Femur (tissue), 1 donor: Measurements from ENCODE around the gene DCPS.
"Not testable (repeated sequence)": the region's sequence is repeated elsewhere in the genome, so short reads cannot be mapped to it uniquely, and the experiment has no call there.

Source experiments
- DNase-seq: peaks from one replicate; pipeline ENCODE4 v3.0.0-alpha.2; 2017

DCPS gene

DNA sequence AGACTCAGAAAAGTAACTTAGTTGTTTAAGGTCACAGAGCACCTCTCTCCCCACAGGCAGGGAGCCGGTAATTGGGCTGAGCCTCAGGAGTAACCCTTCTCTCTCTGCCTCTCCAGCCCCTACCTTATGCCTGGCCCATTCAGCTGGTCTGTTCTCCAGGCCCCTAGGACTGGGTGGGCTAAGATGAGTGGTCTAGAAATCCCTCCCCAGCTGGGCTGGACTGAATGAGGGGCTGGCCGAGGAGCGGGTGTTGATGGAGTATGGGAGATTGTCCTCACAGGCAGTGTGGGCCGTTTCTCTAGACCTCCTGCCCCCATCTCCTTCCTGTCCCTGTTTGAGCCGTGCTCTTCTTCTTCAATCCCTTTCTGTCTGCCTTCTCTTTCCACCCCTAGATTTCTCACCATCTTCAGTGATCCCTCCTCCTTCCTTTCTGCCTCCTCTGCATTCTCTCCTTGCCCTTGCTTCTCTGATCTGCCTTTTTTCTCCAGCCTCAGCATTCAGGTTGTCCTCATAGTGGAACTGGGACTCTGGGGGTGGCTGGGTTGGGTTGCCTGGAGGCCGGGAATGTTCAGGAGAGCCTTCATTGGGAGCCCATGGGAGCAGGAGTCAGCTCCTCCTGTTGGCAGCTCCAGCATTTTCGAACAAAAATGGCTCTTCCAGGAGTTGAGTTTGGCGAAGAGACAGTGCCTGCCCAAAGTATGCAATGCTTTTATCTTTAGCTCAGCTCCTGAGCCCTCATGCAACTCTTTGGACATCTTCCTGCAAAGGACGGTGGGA, 59.2 kb downstream of the DCPS start:
- DNase-seq, result no peak

DNA sequence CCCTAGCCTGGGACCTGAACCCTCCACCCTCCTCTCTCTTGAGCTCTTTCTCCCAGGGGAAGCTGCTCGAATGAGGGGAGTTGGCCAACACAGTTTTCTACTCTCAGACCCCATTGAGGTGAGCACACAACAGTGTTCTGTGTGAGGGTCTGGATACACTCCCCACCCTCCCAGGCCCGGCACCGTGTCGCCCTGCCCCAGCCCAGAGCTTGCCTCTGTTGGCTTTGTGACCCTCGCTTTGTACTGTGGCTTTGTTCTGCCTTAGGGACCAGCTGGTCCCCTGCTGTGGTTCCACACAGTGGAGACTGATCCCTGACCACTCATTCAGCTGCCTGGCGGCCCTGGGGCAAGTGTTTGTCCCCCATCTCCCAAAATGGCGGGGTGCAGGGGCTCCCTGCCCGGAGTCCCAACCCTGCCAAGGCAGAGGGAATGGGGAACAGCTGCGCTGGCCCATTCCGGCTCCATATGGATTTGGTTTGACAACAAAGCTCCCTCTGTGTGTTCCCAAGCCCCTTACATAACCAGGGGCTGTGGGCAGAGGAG, 59.9 kb downstream of the DCPS start:
- no peak for DNase-seq

DNA sequence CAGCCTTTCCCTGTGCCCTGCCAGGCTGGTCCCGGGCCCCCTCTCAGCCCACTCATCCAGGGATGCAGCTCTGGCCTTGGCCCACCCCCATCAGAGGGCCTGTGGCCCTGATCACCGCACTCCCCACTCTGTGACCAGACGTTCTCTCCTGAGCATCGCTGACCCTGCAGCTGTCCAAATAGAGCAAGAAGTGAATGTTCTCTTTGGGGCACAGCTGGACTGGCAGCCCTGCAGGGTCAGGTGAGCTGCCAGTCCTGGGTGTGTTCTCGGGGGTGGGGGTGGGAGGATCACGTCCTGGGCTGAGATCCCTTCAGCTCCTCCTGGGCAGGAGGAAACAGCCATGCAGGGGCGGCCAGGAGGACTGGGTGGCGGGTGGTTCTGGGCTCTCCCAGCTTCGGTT, 60.9 kb downstream of the DCPS start:
- not testable (repeated sequence) for DNase-seq

DNA sequence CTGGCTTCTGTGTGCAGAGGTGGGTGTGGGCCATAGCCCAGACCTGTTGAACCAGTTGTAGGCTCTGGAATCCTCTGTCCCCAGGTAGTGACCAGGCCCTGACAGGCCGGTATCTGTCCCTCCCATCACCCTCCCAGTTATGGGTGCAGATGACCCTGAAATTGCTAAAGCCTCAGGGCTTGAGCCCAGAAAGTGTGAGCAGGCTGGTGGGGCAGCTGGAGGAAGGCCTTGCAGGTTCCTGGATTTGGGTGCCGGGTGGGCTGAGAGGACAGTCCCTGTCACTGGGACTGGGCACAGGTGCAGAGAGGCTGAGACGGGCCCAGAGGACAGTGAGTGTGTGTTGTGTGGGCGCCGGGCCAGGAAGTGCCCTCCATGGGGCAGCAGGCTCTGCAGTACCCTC, 61.6 kb downstream of the DCPS start:
- DNase-seq, result not testable (repeated sequence)

DNA sequence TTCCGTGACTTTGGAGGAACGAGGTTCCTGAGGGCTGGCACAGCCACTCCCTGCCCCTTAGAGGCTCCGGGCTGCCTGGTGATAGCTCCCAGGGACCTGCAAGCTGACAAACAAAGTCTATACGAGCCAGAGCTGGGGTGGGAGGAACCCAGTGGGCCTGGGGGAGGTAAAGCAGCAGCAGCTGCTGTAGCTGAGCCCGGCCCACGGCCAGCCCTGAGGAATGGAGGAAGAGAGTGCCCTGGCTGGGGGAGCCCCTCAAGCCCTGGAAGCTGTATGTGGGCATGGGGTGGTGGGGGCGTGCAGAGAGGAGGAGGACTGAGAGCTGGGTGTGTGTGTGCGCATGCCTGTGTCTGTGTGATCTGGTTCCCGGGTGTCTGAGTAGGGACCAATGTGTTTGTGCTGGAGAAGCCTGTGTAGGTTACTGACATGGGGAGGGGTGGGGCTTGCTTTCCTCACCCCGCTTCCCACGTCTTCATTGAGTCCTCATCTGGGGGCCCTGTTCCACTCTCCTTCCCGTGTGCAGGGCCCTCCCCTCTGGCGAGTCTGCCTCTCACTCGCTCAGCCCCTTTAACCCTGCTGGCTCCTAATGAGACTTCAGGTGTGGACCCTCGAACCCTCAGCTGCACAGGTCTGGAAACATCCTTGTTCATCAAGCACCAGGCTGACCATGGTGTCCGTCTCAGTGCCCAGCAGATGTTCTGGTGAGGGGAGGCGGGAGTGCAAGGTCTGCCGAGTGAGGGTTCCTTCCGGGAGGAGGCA, 62.4 kb downstream of the DCPS start:
- DNase-seq, result no peak

DNA sequence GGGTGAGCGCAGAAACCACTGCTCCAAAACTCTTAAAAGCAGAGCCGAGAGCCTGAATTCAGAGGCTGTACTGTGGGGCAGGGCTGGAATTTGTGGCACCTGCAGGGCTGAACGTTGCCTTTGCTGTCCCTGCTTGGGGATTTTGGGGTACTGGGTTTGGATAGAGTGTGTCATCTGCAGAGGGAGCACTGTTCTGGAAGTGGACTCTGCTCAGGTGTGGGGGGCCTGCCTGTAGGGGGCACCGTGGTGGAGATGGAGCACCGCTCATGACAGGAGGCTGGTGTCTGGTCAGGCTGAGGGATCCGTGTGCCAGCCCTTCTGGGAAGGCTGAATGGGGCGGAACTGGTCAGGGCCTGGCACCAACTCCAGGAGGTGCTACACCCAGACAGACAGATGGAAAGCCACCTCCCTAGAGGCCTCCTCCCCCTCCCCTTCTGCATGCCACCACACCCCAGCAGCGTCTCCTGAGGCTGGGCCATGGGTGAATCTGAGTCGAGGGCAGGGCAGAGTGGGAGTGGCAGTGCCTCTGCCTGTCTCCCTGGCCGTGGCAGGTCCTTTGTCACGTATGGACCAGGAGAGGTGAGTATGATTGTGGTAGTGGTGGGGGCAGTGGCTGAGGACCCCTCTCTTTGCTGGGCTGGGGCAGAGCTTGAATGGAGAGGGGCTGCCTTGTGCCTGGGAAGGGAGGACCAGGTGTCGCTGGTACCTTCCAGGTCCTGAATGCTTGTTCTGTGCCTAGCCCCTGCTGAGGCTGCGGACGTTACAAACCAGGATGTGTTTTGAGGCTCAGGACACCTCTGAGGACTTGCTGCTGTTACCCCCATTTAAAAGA, 63.2 kb downstream of the DCPS start:
- DNase-seq, result not testable (repeated sequence)

DNA sequence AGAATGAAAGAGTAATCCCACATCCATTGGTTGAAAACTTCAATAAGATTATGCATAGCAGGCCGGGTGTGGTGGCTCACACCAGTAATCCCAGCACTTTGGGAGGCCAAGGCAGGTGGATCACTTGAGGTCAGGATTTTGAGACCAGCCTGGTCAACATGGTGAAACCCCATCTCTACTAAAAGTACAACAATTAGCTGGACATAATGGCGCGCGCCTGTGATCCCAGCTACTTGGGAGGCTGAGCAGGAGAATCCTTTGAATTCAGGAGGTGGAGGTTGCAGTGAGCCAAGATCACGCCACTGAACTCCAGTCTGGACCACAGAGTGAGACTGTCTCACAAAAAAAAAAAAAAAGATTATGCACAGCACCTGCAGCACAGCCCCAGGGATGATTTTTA, 63.9 kb downstream of the DCPS start:
- DNase-seq, result not testable (repeated sequence)

DNA sequence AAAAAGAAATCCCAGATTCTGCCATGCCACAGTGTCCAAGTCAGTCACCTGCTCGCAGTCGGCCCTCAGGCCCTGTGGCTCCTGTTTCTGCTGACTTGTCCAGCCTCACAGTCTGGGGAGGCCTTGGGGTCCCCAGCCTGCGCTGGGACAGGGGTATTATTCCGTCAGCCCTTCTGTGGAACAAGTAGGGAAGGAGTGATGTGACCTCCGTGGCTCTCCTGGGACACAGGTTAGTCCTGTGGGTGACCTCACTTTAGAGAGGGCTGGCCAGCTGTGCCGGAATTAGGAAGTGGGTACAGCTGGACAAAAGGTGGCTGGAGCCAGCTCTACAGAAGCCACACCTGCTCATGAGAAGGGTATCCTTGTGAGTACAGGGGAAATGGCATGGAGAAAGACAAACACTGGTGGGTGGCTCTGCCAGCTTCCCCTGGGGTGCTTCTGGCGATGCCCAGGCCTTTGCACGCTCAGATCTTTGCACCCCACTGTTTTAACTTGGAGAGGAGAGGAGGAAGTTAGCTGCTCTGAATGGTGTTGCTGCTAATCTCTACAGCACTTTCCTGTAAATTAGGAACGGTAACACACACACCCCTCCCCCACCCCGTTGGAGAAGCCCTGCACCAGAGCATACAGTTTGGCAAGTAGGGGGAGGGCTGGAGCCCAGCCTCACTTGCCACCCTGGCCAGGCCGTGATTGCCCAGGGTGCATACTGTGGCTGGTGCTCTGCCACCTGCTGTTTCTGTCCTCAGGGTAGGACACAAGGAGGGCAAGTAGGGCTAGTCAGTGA, 64.7 kb downstream of the DCPS start:
- DNase-seq, result not testable (repeated sequence)

DNA sequence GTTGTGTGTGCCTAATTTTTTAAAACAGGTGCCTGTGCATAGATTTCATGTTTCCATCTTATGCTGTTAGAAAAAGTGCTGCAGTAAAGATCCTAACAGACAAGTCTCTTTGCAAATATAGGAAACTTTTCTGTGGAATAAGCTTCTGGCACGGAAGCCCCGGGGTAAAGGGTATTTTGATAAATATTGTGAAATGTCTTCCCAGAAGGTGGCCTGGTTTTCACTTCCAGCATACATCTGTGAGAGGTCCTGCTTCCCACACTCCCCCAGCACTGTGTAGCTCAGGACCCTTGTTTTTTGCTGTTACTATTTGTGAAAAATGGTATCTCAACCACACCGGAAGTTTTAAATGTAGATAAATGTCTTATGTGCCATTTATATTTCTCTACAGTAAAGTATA, 66.2 kb downstream of the DCPS start:
- no peak for DNase-seq

DNA sequence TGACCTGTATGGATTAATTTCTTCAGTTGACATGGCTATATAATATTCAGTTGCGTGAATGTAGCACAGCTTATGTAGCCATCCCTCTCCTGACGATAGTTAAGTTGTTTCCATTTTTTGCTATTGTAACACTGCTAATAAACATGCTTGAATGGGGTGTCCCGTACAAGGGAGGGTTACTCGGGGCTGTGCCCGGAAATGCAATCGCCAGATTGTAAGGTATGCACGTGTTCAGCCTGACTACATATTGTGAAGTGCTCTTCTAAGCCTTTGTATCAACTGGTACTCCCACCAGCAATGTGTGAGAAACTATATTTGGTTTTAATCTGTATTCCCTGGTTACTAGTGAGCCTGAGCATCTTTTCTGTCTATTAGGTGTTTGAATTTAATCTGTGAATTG, 67.7 kb downstream of the DCPS start:
- no peak for DNase-seq

DNA sequence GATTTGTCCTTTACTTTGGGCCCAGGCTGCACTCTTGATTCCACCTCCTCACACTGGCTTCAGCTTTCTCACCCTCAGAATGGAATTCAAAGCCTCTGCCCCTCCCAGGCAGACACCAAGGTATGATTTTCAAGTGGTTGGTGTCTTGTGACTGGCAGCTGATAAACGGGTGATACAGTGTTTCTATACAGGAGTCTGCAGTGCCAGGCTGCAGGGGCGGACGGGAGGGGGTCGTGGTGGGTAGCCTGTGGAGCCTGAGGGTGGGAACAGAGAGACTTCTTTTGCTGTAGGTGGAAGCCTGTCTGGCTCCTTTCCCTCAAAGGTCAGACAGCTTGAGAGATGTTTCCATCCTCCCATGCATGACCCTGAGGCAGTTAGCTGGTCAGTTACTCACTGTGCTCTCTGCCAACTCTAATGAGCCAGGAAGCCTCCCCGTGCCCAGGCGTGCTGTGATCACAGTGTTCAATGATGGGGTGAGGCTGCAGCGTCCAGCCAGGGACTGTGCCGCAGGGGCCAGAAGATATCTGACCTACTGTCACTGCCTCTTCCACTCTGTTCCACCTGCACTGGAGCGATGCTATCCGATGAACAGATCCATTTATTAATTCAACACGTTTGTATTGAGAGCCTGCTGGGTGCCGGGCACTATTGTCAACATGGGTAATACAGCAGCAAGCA, 69.7 kb downstream of the DCPS start:
- DNase-seq, result not testable (repeated sequence)

DNA sequence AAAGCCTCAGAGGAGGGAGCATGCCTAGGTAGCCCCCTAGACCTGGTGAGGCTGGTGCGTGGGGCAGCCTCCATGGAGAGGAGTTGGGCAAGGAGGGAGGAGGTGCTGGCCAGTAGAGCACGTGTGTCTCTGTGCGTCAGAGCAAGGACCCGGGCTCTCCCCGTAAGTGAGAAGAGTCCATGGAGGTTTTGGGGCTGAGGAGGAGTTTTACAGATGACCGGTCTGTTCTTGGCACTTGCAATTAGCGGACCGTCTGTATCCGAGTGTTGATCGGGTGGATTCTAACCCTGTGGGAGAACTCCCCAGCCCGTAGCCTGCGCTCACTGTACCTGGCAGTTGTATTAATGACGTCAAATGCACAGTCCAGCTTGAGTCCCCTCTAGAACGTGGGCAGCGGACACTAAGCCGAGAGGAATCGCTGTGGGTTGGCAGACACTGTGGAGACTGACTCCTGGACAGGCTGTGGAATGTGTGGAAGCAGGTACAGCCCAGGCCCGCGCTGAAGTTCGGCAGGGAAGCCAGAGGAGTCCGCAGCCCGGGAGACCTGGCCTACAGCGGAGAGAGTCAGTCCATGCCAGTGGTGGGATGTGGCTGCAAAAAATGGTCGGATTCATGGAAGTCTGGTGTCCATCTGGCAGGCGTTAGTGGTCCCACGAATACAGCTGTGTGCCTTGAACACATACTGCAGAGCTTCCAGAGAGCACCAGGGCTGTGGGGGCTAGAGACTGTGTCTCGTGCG, 70.9 kb downstream of the DCPS start:
- DNase-seq, result not testable (repeated sequence)

DNA sequence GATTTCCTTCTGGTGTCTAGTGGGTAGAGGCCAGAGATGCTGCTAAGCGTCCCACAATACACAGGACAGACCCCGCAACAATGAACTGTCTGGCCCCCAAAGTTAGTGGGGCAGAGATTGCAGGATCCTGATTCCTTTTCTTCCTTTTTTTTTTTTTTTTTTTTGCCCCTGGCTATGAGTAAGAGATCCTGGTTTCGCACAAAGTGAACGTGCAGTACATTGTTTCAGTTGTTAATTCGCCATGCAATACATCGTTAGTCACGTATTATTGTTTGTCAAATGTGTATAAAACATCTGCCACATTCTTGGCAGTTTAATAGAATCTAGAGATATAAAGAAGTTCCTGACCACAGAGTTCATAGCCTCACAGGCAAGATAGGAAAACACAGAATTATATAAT, 71.9 kb downstream of the DCPS start:
- DNase-seq, result no peak

DNA sequence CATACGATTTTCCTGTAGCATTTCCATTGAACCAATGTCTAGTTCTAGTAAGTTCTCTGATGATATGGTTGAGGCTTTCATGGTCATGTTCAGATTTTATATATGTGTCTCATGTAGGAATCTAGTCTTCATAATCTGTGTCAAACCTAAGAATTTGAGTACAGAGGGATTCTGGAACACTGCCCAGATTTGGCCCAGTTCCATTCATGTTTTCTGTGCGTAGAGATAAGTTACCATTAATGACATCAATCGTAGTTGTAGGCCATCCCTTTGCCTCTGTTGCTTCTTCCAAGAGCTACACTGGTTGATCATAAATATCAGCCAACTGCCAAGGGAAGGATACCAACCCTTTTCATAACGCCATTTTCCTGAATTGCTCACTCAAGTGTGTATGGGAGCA, 74.9 kb downstream of the DCPS start:
- no peak for DNase-seq

DNA sequence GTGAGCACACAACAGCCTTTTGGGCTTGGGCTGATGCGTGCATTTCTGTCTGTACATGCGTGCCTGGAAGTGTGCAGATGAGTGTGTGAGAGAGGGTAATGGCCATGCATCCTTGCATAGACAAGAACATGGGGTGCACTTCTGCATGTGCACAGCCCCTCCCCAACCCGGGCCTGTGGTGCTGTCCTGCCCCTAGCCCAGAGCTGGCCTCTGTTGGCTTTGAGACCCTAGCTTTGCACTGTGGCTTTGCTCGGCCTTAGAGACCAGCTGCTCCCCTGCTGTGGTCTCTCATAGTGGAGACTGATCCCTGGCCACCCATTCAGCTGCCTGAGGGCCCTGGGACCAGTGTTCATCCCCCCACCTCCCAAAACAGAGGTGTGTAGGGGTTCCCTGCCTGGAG, 77.0 kb downstream of the DCPS start:
- DNase-seq, result no peak

DNA sequence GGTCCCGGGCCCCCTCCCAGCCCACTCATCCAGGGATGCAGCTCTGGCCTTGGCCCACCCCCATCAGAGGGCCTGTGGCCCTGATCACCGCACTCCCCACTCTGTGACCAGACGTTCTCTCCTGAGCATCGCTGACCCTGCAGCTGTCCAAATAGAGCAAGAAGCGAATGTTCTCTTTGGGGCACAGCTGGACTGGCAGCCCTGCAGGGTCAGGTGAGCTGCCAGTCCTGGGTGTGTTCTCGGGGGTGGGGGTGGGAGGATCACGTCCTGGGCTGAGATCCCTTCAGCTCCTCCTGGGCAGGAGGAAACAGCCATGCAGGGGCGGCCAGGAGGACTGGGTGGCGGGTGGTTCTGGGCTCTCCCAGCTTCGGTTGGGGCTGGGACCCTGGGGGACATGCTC, 78.1 kb downstream of the DCPS start:
- not testable (repeated sequence) for DNase-seq

DNA sequence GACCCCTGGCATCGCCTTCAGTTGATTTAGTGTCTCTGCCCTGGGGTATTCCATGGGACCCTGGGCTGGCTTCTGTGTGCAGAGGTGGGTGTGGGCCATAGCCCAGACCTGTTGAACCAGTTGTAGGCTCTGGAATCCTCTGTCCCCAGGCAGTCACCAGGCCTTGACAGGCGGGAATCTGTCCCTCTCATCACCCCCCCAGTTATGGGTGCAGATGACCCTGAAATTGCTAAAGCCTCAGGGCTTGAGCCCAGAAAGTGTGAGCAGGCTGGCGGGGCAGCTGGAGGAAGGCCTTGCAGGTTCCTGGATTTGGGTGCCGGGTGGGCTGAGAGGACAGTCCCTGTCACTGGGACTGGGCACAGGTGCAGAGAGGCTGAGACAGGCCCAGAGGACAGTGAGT, 78.8 kb downstream of the DCPS start:
- not testable (repeated sequence) for DNase-seq

DNA sequence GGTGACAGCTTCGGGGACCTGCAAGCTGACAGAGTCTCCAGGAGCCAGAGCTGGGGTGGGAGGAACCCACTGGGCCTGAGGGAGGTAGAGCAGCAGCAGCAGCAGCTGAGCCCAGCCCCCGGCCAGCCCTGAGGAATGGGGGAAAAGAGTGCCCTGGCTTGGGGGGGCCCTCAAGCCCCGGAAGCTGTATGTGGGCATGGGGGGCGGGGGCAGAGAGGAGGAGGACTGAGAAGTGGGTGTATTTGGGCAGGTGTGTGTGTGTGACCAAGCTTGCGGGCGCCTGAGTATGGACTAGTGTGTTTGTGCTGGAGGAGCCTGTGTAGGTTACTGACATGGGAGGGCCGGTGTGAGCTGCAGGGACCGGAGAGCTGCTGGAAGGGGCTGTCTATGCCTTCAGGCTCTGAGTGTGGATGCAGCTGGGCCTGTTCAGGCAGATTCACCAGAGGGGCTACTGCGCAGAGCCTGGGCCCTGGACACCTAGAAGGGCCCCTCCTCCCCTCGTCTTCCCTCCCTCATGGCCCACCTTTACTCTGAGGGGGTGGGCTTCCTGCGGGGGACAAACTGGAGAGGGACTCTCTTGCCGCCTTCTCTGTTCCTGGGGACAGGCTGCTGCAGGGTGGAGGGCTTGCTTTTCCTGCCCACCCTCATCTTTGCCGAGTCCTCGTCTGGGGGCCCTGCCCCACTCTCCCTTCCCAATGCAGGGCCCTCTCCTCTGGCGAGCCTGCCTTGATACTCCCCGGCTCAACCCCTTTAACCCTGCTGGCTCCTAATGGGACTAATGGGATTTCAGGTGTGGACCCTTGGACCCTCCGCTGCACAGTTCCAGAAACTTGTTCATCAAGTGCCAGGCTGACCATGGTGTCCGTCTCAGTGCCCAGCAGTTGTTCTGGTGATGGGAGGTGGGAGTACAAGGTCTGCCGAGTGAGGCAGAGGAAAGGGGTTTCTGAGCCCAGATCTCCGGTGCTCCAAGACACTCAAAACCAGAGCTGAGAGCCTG, 79.8 kb downstream of the DCPS start:
- no peak for DNase-seq

DNA sequence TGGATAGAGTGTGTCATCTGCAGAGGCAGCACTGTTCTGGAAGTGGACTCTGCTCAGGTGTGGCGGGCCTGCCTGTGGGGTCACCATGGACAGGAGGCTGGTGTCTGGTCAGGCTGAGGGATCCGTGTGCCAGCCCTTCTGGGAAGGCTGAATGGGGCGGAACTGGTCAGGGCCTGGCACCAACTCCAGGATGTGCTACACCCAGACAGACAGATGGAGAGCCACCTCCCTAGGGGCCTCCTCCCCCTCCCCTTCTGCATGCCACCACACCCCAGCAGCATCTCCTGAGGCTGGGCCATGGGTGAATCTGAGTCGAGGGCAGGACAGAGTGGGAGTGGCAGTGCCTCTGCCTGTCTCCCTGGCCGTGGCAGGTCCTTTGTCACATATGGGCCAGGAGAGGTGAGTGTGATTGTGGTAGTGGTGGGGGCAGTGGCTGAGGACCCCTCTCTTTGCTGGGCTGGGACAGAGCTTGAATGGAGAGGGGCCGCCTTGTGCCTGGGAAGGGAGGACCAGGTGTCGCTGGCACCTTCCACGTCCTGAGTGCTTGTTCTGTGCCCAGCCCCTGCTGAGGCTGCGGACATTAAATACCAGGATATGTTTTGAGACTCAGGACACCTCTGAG, 80.7 kb downstream of the DCPS start:
- no peak for DNase-seq
